GM18858 (cell line): ENCODE data around the gene ZP1.

Experiments used
- ATAC-seq: cut with Tn5 transposase; IDR thresholded peaks from one replicate; pipeline ENCODE4 v1.9.1; 2021; ENCODE audit not compliant: unreplicated experiment

ZP1 gene

DNA sequence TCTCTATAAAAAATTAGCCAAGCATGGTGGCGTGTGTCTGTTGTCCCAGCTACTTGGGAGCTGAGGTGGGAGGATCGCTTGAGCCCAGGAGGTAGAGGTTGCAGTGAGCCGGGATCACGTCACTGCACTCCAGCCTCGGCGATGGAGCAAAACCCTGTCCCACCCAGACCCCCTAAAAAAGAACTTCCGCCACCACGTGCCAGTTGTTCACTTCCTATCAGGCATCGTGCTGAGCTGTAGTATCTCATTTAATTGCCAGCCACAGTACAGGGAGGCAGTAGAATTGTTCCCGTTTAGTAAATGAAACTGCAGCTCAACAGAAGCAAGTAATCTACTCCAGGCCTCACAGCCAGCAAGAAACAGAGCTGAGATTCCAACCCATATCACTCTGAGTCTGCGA lies 53.9 kb downstream of the ZP1 start:
- ATAC-seq, result no peak

- no peak for ATAC-seq
Observed at GRCh38 chr11:60921777-60922335, 54.5 kb downstream of the ZP1 start.

DNA sequence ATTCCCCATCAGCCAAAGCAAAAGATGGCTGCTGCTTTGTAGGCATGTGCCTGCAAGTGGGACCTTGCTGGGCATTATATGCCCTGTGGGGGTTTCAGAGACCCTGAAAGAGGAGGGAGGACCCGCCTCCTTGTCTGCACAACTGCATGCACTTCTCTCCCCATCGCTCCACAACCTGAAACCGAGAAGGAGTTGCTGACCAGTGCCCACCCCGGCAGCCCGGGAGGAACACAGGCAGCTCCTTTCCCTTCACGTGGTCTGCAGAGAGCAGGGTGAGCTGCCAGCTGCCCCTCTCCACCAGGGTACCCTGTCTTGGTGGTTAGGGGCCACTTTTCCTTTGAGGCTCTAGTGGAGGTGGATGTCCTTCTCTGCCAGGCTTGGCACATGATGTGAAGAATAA lies 55.6 kb downstream of the ZP1 start:
- ATAC-seq, result no peak

DNA sequence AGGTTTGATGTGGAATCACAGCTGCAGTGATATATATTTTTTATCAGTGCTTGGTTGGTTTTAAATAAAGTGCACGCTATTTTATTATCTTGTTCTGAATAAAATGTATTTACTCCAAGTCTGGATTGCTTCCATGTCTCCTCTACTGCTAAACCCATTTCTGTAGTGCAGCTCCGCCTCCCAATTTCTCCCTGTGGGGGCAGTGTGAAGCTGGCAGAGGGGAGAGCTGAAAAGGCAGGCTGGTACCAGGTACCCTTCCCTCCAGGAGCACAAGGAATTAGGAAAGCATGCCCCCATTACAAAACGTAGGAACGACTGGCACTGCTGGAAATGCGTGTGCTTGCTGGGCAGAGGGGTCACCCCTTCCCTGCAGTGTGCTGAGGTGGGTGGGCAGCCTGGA lies 56.0 kb downstream of the ZP1 start:
- no peak for ATAC-seq

DNA sequence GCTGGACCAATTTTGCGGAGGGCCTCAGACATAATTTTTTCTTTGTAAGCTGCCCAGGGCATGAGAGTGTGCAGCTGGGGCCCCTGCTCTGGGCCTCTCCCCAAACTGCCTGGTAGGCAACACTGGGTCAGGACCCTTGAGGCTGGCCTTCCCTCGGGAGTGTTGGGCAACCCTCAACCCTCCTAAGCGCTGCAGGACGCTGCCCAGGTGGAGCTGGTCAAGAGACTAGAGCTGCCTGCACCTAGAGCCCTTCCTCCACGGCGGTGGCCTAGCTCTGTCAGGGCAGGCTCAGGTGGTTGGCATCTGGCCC lies 56.4 kb downstream of the ZP1 start:
- no peak for ATAC-seq

DNA sequence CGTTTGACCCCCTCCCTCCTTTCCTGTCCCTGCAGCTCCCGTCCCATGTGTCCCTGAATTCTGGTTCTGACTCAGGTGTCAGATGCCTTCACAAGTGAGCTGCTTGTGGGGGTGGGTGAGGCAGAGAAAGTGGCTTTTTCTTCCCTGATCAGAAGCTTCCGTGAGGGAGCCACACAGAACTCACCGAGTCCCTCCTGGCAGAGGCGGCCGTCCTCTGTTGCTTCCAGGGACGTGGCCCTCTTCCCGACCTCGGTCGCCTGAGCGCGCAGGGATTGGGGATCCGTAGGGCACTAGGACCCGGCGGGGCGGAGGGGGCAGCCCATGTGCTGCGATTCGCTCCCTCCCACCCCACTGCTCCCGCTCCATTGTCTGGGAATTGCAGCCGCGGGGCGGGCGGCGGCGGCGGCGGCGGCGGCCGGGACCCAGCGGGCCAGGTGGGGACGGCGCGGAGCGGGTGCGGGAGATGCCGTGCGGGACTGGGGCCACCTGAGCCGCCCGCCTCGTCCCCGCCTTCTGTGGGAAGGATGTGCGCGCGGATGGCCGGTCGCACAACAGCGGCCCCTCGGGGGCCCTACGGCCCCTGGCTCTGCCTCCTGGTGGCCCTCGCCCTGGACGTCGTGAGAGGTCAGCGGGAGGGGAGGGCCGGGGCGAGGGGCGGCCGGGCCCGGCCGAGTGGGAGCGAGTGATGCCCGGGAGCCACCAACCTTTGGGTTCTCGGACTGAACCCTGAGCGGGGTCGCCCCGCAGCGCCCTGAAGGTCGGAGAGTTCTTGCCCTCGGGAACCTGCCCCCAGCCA lies 57.0 kb downstream of the ZP1 start, which contains the start of gene TMEM132A:
TMEM132A (plus strand) TSS at position 351 of the 796 bp plus-strand sequence; CDS start at position 525, 174 bp downstream.
- ATAC-seq, result no peak
